ENCODE measurements around the gene CKS1B. TPM values are rescaled to one million over a fixed set of nuclear protein-coding genes. Genes with fewer than 3 reads are reported as not detected.

CKS1B gene

GRCh38 chr1:155026154-155026553, 51.7 kb downstream of the CKS1B start:
- no peak for TF ChIP-seq SPI1 (IDR thresholded peaks at IDR 0.05; ENCODE audit: borderline replicate concordance, low read depth)
- Histone ChIP-seq H3K4me3 (replicated peaks; ENCODE audit: insufficient read depth, low read length) (no peak overlapping the region), H3K27me3 (ENCODE audit: insufficient read depth, poor library complexity, severe bottlenecking) (no peaks in the 10 kb centered on the region), H3K27ac (replicated peaks) (no peak overlapping the region)
- DNase-seq (ENCODE audit: low read depth in 1 of 2, low spot score in 1 of 2) = no peak

- TF ChIP-seq SPI1 (IDR thresholded peaks at IDR 0.05; ENCODE audit: borderline replicate concordance, low read depth) = no peak
- no peak for TF ChIP-seq GABPA (IDR thresholded peaks at IDR 0.05; ENCODE audit: low read depth)
- H3K4me3 ChIP-seq (replicated peaks; ENCODE audit: insufficient read depth, low read length) = no peak overlapping the region
- no peak for DNase-seq (ENCODE audit: low read depth in 1 of 2, low spot score in 1 of 2)
- no peak overlapping the region for H3K27ac ChIP-seq (replicated peaks)
- no peaks in the 10 kb centered on the region for H3K27me3 ChIP-seq (ENCODE audit: insufficient read depth, poor library complexity, severe bottlenecking)
Observed at GRCh38 chr1:155026588-155026987, 52.1 kb downstream of the CKS1B start.

Small RNAs within 50 kb of the gene (microRNA-seq; reads per million reads assigned to microRNA genes)
- not detected for gene MIR4258

Measured in HL-60 (cell line).